Spleen (tissue), 7 donors: Measurements from ENCODE around the gene DYTN.

ENCODE experiments used
- POLR2A ChIP-seq, 3 donors: fragments of 450-650 bp; IDR thresholded peaks; one replicate each; pipeline ENCODE4 v1.5.1; 2017; ENCODE audit warnings: antibody characterized with exemption in 3 of 3, mild to moderate bottlenecking in 1 of 3
- POLR2AphosphoS5 ChIP-seq, 3 donors: sonication (generic); formaldehyde crosslinking; IDR thresholded peaks; one replicate each; pipeline ENCODE4 v1.5.1; 2017; ENCODE audit warnings: antibody characterized with exemption in 3 of 3
- TF ChIP-seq, protein P1 (sequence below), 11 experiments: fragments of 200-600 bp in 7 of 11; fragments of 450-650 bp in 4 of 11; sonication (generic) in 4 of 11; IDR thresholded peaks in 8 of 11; conservative IDR thresholded peaks in 3 of 11; 1 replicate in 7 of 11; 2 replicates in 4 of 11; pipeline versions ENCODE4 v1.4.0 to v1.8.0; 2016 to 2021; ENCODE audit warnings: antibody characterized with exemption in 11 of 11, inconsistent platforms in 4 of 11, mild to moderate bottlenecking in 1 of 11
- donor health status: DM: no; HTN: no; CAD: no; lungs with moderate emphysema.
- donor health status: DM: no; HTN: no; CAD: no.
- donor health status: DM: no; HTN: no; CAD: no.

- TF ChIP-seq, protein P1, sequence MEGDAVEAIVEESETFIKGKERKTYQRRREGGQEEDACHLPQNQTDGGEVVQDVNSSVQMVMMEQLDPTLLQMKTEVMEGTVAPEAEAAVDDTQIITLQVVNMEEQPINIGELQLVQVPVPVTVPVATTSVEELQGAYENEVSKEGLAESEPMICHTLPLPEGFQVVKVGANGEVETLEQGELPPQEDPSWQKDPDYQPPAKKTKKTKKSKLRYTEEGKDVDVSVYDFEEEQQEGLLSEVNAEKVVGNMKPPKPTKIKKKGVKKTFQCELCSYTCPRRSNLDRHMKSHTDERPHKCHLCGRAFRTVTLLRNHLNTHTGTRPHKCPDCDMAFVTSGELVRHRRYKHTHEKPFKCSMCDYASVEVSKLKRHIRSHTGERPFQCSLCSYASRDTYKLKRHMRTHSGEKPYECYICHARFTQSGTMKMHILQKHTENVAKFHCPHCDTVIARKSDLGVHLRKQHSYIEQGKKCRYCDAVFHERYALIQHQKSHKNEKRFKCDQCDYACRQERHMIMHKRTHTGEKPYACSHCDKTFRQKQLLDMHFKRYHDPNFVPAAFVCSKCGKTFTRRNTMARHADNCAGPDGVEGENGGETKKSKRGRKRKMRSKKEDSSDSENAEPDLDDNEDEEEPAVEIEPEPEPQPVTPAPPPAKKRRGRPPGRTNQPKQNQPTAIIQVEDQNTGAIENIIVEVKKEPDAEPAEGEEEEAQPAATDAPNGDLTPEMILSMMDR (IDR thresholded peaks at IDR 0.05 in 8 of 11, conservative IDR thresholded peaks at IDR 0.05 in 3 of 11) = no peak
- TF ChIP-seq POLR2A (IDR thresholded peaks at IDR 0.05) = no peak
- TF ChIP-seq POLR2AphosphoS5 (IDR thresholded peaks at IDR 0.05) = no peak
Measured at GRCh38 chr2:206721256-206721920, 3.2 kb upstream of the DYTN start.
